NCI-H1417 treated with DMSO at 0.1 percent for 48 hours (cell line): ENCODE results near the gene DCAF4.

Experiments used
- DNase-seq: peaks from one replicate; lab custom pipeline; 2025; lab: John Stamatoyannopoulos, UW

DCAF4 gene

GRCh38 chr14:72894623-72895378 lies 31.5 kb upstream of the DCAF4 start:
- DNase-seq = no peak

- DNase-seq = no peak
These were observed 27.8 kb upstream of the DCAF4 start for GRCh38 chr14:72898448-72898847.

DNA sequence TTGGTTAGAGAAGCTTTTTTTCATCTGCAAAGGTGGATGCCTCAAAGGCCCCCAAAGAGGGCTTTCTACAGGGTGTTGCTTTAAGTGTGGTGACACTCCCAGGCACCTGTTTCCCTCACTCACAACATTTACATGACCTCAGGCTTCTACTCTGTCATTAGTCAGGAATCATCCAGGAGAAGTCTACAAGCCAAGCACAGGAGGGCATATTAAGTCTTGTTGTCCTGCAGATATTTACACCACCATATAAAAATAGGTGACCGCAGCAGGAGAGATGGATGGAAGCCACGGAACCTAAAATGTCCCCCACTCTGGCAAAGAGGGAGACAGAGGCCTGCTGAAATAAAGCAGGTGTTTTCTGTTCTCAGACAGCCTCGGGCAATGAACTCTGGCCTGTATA lies 24.9 kb upstream of the DCAF4 start:
- DNase-seq = no peak

- DNase-seq = no peak
These were observed 23.3 kb upstream of the DCAF4 start for GRCh38 chr14:72902801-72903530.

GRCh38 chr14:72903716-72904115 lies 22.5 kb upstream of the DCAF4 start:
- no peak for DNase-seq

DNA sequence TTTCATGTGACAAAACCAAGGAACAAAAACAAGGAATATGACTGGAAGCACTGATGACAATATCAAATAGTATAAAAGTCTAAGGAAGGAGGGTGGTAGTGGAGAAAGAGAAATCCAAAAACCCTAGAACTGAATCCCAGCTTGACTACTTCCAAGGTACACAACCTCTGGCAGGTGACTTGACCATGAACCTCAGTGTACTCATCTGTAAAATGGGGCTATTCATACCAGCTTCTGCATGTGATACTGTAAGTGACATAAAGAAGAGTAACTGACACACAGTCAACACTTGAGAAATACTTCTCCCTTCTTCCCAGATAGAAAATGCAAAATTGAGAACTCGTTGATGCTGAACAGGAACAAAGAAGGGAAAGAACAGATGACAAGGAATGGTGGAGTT lies 22.0 kb upstream of the DCAF4 start:
- no peak for DNase-seq

DNA sequence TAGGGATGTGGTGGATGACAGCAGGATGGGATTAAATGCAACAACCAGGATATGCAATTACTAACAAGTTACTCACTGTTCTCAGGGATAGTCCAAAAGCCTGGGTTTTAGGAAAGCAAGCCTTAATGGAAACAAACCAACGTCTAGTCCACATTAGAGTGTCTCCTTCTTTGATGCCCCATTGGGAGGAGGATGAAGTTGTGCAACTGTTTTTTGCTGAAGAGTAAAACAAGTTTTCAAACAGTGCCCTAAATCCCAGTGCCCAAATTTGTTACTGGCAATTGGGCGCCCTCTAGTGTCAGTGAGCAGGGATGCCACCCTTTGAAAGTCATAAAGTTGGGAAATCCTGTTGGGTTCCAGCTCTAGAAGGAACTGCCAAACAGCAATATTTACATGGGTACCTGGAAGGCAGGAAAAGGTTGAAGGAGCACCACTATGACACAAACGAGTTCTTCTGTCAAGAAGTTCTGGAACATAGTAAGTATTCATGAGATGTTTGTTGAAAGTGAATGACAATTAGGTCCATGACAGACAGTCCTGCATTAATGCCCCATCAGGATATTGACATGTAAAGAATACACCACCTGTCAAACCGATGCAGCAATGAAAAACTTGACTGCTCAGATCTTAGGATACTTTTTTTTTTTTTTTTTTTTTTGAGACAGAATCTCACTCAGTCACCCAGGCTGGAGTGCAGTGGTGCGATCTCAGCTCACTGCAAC lies 21.3 kb upstream of the DCAF4 start:
- no peak for DNase-seq

- DNase-seq = no peak
These were observed 19.9 kb upstream of the DCAF4 start for GRCh38 chr14:72906316-72906715.

GRCh38 chr14:72906879-72907278 lies 19.4 kb upstream of the DCAF4 start:
- DNase-seq = no peak

DNA sequence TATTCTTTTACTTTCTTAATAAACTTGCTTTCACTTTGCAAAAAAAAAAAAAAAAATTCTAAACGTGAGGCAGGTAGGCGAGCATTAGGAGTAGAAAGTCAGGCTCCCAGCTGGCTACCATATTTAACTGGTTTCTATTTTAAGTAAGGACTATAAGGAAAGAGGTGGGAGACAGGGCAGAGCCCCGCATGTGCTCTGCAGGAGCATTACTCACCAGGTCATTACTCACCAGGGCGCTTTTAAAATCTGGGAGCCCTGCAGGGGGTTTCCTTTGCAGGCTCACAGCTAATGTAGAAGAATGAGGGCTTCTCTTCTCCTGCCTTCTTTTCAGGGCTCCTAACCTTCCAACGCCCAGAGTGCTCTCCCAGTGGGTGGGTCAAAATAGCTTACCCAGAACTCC lies 18.4 kb upstream of the DCAF4 start:
- no peak for DNase-seq

- no peak for DNase-seq
These were observed 17.1 kb upstream of the DCAF4 start for GRCh38 chr14:72909163-72909562.

- DNase-seq = no peak
These were observed 12.5 kb upstream of the DCAF4 start for GRCh38 chr14:72913809-72914208.

DNA sequence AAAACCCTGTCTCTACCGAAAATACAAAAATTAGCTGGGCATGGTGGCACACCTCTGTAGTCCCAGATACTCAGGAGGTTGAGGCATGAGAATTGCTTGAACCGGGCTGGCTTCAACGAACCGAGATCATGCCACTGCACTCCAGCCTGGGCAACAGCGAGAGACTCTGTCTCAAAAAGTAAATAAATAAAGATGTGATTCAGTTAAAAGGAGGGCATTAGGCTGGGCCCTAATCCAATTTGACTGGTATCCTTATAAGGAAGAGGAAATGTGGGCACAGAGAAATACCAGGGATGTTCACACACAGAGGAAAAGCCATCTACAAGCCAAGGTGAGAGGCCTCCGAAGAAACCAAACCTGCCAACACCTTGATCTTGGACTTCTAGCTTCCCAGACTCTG lies 10.1 kb upstream of the DCAF4 start:
- no peak for DNase-seq

GRCh38 chr14:72917094-72917802 lies 9.0 kb upstream of the DCAF4 start:
- DNase-seq = no peak

DNA sequence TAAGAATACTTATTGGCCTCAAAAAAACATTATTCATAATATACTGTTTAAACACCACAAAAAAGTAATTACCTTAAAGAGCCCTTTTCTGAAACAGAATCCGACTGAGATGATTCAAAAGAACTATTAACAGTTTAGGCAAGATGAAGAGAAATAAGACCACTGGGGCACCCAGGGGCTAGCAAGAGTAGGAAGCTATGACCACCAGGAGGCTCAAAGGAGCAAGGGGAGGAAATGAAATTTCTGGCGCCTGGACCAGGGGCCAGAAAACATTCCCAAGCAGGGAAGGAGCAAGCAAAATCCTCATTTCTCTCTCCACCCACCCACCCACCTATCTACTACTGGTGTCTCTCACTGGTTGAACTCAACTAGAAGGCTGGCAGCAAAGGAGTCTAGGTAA lies 6.3 kb upstream of the DCAF4 start:
- no peak for DNase-seq

DNA sequence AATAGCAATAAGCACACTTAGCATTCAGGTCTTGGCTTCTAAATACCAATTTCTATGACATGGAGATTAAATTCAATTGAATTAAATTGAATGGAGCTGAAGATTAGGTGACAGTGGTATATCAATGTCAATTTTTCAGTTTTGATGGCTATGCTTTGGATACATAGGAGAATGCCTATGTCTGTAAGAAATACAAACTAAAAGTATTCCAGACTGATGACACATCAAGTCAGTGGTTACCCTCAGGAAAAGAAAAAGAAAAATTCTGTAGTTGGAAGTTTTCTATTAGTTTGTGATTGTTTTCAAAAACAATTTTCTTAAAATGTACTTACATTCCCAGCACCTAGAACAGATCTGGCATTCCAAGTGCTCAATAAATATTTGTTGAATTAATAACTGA lies 4.9 kb upstream of the DCAF4 start:
- no peak for DNase-seq

DNA sequence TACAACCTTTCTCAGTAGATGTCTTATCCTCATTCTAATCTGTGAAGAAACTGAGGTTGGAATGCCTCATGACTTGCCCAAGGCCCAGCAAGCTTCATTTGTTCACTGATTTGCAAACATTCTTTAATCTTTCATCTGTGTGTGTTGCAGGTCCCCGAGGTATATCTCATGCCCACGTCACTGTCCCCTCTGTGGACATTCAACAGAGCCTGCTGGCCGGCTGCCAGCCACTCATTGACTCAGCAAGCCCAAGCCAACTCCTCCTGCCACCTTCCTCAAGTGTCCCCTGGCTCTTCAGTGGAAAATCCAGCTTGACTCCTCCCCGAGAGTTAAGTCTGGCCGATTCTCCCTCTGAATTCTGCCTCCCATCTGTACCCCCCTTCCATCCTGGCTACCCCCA lies 1.9 kb upstream of the DCAF4 start:
- no peak for DNase-seq

DNA sequence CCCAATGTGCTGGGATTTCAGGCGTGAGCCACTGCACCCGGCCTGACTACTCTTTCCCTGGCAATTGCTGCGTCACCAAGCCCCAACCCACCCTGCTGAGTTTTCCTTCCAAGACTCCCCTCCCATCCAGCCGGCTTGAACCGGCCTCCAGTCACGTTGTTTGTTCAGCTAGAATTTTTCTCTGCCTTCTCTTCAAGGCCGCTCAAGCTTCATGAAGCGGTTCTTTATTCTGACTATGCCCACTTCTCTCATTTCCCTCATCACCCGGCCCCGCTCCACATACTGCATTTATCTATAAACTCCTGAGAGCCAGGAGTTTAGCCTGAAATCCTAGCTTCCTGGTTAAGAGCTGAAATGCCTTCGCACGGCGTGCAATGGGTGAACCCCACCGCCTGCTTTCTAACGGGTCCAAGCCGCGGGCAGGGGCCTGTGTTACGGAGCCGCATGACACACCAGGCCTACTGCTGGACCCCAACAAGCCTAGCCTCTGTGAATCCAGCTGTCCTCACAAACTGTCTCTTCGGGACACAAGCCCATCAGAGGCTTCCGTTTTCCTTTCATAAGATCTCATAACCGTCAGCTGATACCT lies 999 bp upstream of the DCAF4 start:
- no peak for DNase-seq

GRCh38 chr14:72925815-72926291 lies 411 bp upstream of the DCAF4 start:
- DNase-seq = no peak

DNA sequence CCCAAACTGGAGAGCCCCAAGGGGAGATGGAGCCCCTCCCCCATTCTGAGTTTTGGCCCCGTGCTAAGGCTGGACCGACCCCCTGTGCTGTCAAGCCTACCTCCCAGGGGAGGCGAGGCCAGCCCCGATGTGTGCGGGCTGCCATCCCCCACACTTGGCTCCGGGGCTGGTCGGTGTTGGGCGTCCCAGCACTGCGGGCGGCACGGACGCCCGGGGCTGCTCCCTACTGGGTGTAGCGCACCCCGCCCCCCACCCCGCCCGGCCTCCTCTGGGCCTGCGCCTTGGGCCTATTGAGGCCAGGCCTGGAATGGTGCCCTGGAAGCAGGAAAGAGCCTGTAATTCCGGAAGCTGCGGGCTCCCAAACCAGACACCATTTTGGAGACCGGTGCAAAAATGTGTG lies 2.6 kb downstream of the DCAF4 start:
- DNase-seq = no peak

- no peak for DNase-seq
These were observed 3.2 kb downstream of the DCAF4 start for GRCh38 chr14:72929316-72930080.
